ENCODE measurements around the gene NTM.

NTM gene

DNA sequence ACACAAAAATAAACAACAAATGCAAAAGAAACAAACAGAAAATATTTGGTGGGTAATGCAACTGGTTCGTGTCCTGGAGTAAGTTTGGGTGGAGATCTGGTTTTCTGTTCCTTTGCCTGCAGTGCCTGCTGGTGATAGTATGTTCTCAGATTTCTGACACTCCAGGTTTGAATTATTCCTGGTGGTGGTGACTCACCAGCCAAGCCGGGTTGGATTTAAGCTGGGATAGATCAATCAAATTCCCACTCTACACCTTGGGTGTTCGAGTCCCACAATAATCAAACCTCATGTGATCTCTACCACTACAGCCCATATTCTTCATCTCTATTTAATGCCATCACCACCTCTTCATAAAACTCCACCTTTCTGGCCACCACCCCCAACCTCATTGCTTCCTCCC, 421.8 kb downstream of the NTM start:
- no peak for DNase-seq

GRCh38 chr11:131796089-131796488, 425.7 kb downstream of the NTM start:
- no peak for DNase-seq

DNA sequence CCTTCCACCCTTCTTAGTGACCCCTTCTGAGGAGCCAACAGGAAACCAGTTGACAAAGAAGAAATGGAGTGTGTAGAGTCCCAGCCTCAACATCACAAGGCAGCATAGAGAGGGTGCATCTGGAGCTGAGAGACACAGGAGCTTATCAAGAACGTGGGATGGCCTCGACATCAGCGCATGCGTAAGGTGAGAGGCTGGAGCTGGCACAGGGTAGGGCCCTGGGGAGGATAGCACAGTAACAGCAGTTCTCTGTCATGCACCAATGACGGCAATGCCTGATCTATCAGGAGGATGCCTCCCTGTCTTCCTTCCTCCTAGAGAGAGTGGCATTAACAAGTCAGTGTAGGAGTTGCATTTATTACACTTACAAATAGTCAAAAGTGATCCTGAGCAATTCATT, 426.1 kb downstream of the NTM start:
- no peak for DNase-seq

DNA sequence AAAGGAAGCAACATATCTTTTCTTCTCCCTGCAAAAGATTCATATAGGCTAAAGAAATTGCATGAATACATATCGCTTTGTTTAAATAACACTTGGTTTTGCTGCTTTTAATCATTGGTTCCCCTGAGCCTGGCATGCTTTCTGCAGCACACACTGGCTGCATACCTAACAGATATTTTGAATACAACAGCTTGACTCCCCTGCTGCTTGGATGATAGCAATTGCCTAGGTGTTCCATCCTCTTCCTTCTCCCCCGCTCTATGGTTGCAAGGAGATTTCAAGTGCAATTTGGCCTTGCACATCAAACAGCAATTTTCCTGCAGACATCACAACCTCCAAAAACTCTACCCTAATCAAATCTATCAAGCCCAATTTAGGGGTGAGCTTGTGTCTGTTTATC, 430.0 kb downstream of the NTM start:
- DNase-seq = no peak

DNA sequence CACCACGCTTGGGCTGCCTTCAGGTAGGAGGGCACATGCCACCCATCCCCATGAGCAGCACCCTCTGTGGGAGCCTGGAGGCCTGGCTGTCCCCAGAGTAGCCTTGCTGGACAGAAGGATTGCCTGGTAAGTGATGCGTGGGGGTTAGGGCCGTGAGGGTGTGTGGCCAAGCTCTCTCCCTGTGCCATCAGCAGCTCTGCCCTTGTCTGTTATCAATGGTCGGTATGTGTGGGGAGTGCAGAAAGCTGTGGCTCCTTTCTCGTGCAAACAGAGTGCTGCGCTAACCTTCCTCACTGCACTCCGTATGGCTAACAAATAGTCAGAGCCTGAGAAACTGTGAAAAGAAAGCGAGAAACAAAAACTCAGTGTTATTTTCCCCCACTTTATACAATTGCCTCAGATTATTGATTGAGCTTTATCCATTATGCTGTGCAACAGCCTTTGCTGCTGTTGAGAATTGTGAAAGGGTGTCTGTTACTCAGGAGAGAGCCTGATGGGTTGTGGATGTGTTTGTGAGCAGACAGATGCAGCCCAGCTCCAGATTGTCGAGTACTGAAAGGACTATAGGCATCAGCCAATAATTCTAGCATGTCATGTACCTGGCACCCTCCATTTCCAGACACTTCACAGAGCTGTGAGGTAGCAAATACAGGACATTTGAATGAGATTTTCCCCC, 432.2 kb downstream of the NTM start:
- no peak for DNase-seq

DNA sequence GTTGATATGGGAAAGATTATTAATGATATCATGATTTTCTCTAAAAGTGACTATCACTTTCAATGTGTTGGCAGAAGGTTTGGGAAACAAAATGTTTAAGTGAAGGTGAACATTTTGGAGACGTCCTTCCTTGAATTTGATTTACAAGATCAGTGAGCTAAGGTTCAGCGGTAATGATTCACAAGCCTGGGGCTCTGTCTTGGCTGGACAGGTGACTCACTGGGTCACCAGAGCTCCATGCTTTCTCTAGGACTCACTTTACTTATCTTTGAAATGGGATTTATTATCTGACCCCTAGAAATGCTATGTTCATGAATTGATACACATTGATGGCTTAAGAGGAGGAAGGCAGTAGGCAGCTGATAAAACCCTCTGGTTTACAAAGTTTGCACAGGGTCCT, 437.5 kb downstream of the NTM start:
- no peak for DNase-seq

- no peak for DNase-seq
Observed at GRCh38 chr11:131808470-131808869, 438.1 kb downstream of the NTM start.

- no peak for DNase-seq
Observed at GRCh38 chr11:131809203-131809918, 438.9 kb downstream of the NTM start.

DNA sequence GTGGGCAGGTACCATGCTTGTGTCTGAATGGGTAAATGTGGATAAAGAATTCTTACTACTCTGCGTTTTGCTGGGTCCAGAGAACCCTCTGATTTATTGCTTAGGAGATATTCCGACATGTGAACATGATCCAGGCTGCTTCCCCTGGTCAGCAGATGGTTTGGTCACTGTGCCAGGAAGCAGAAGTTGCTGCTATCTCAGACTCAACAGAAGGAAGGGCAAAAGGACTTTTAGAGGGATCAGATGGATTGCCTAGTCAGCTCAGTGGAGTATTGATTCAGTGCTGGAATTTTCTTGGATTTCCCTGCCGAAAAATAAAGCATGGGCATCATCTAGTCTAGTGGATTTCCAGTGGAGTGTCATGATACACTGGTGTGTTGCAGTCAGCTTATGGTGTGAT, 440.1 kb downstream of the NTM start:
- DNase-seq = no peak

DNA sequence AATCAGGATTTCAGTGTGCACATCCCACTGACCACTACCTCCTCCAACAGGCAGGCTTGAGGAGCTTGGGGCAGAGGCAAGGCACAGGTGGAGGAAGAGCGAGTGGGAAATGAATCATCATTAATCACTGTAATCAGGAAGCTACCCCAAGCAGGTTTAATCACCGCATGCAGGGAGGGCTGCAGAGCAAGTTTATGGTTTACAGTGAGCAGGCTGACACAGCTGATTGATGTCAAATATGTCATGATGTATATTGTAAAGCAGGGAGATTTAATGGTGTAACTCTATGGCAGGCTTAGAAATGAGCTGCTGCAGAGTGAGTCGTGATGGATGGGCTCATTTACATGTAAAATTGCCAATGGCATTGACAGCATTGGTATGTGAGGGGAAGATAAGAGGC, 441.0 kb downstream of the NTM start:
- DNase-seq = no peak

GRCh38 chr11:131814108-131814507, 443.7 kb downstream of the NTM start:
- no peak for DNase-seq

DNA sequence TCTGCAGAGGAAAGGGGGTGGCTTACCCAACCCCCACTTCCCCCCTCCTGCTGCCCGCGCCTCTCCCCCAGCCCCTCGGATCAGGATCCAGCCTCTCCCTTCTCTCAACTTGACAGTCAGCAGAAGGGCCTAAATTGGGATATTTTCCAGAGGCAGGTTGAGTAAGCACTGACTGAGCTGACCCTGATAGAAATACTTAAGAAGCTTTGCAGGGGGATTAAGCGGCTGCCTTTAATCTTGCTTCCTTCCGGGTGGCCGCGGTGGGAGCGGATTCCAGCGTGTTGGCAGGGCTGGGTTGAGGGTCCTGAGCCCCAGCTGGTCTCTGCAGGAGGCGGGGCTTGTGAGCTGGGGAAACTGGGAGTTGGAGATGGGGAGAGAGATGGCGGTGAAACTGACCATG, 445.2 kb downstream of the NTM start:
- no peak for DNase-seq

GRCh38 chr11:131816051-131816450, 445.6 kb downstream of the NTM start:
- no peak for DNase-seq

DNA sequence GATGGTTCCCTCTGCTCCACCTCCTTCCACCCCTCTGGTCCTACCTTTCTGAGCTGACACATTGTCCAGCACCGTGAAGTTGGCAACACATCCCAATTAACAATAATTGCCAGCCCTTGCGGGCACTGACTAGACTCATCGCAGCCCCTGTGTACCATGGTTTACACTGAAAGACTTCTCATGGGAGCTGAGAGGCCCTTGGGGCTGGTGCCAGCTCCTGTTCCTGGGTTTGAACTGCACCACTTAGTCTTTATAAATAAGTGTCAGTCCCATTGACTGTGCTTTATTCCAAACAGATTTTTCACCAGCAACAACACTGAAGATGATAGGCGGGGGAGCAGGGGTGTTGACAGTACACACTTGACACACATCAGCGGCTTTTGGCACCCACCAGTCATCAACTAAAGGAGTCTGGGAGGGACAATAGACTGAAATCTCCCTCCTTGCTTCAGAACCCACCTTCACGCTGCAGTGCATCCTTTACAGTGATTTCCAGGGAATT, 447.3 kb downstream of the NTM start:
- DNase-seq = no peak

- DNase-seq = no peak
Observed at GRCh38 chr11:131819865-131820264, 449.4 kb downstream of the NTM start.

DNA sequence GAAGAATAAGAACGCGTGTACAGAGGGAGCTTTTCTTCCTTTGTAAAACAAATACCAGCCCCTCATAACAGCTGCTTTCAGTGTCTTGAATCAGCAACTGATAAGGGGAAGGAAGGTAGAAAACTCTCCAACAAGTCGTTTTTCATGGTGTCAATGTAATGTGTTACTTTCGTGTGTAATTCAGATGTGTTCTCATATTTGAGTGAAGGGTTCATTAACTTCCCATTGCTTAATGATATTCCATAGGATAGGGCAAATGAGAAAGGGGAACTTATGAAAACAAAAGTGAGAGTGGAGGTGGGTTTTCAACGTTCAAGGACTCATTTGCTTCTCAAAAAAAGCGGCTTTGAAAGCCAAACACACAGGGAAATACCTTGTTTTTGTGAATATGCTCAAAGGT, 452.1 kb downstream of the NTM start:
- no peak for DNase-seq

- no peak for DNase-seq
Observed at GRCh38 chr11:131823772-131824171, 453.4 kb downstream of the NTM start.

DNA sequence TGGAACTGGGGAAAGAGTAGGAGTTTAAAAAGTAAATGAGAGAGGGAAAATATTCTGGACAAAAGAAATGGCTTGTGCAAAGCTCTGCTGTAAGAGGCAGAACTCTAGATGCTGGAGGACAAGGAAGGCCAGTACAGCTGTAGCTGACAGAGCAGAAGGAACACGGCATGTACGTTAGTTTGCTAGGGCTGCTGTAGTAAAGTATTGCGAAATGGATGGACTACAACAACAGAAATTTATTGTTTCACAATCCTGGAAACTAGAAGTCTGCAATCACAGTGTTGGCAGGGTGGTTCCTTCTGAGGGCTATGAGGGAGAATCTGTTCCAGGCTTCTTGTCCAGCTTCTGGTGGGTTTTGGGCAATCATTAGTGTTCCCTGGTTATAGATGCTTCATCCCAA, 454.4 kb downstream of the NTM start:
- no peak for DNase-seq

- DNase-seq = no peak
Observed at GRCh38 chr11:131827430-131827829, 457.0 kb downstream of the NTM start.

DNA sequence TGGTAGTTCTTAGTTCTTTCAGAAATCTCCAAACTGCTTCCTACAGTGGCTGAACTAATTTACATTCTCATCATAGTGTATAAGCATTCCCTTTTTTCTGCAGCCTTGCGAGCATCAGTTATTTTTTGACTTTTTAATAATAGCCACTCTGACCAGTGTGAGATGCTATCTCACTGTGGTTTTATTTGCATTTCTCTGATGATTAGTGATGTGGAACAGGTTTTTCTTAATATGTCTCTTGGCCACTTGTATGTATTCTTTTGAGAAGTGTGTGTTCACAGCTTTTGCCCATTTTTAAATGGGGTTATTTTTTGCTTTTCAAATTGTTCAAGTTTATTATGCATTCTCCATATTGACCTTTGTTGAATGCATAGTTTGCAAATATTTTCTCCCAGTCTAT, 459.3 kb downstream of the NTM start:
- DNase-seq = no peak

- DNase-seq = no peak
Observed at GRCh38 chr11:131832079-131832478, 461.7 kb downstream of the NTM start.

DNA sequence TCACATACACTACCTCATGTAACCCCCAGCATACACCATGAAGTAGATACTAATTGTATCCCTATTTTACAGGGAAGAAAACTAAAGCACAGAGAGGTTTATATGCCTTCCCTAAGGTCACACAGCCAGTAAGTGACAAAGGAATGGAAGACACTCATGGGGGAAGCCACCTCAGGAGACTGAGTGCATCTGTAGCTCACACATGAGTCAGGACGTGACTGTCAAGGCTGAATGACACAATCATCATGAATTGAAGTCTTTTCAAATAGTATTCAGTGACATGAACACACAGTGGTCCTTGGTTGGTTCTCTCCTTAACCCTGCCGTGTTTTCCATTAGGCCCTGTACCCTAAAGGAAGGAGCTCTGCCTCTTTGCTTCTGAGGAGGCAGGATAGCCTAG, 463.0 kb downstream of the NTM start:
- DNase-seq = no peak

GRCh38 chr11:131837562-131837961, 467.1 kb downstream of the NTM start:
- DNase-seq = no peak

DNA sequence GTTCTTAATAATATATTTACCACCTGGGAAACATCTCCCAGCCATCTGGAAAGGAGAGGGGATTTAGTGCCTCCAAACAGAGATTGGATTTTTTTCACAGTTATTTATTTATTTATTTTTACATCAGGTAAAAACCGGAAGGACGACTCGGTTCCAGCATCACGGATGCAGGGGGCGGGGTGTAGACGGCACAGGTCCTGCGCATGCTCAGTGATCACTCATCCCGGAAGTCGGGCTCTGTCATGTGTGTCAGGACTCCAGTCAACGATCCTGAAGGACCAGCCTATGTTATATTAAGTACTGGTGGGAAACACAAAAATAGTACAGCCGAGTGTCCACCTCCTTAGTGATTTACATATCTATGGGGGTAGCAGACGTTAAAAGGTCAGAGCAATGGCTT, 467.6 kb downstream of the NTM start:
- no peak for DNase-seq

DNA sequence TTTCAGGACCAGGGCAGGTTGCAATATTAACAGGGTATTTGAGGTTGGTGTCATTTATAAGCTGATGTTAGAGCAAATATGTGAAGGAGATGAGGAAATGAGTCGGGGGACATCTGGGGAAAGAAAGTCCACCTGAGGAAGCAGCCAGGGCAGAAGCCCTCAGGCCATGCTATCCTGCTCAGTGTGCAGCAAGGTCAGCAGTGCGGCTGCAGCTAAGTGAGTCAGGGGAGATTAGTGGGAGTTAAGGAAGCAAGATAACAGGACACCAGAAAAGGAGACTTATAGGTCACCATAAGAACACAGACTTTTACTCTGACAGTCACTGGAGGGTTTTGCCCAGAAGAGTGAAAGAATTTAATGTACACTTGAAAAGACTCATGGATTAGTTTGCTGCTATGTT, 468.9 kb downstream of the NTM start:
- DNase-seq = no peak
